ENCODE results near the gene PIGW. TPM values are rescaled to one million over a fixed set of nuclear protein-coding genes. Genes with fewer than 3 reads are reported as not detected.

The PIGW gene
- total RNA-seq, 1 experiment from 2014 or later, result 8.0 TPM

DNA sequence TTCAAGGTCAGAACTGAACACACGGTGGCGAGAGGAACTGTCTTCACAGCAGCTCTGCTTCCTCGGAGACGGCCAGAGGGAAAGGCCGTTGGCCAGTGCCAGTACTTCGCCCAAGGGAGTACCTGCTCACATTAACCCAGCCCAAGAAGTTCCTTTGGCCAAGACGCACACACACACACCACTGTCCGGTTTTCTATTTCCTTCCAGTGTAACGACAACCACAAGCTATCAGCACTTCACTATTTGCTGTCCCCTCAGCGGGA is 9.2 kb downstream of the PIGW start:
- H3K36me3 ChIP-seq (ENCODE audit: low read depth), result peaks cover 20% of the 10 kb centered on the region
- peaks cover 52% of the 10 kb centered on the region for H3F3A ChIP-seq (ENCODE audit: insufficient read depth, low read depth)
- no TSS peak for BruUV-seq (replicated peaks)
- H3K27me3 ChIP-seq (ENCODE audit: insufficient read depth, low read depth), result no peaks in the 10 kb centered on the region
- TF ChIP-seq, protein P1, sequence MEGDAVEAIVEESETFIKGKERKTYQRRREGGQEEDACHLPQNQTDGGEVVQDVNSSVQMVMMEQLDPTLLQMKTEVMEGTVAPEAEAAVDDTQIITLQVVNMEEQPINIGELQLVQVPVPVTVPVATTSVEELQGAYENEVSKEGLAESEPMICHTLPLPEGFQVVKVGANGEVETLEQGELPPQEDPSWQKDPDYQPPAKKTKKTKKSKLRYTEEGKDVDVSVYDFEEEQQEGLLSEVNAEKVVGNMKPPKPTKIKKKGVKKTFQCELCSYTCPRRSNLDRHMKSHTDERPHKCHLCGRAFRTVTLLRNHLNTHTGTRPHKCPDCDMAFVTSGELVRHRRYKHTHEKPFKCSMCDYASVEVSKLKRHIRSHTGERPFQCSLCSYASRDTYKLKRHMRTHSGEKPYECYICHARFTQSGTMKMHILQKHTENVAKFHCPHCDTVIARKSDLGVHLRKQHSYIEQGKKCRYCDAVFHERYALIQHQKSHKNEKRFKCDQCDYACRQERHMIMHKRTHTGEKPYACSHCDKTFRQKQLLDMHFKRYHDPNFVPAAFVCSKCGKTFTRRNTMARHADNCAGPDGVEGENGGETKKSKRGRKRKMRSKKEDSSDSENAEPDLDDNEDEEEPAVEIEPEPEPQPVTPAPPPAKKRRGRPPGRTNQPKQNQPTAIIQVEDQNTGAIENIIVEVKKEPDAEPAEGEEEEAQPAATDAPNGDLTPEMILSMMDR (conservative IDR thresholded peaks at IDR 0.05), result no peak
- no peak for TF ChIP-seq EZH2 (IDR thresholded peaks at IDR 0.05; ENCODE audit: low read depth)
- DNase-seq, result peak; percentile 35 to 61
- peak overlapping the region; percentile 81 for H3K27ac ChIP-seq
- intact Hi-C loops (cut with micrococcal nuclease; ENCODE audit: unreplicated experiment), result loop anchor here (1.0 kb wide), 1 partner anchor 9 kb away; no protein-coding TSS in a partner anchor
- peak overlapping the region; percentile 100 for H2AFZ ChIP-seq
- peaks cover 30% of the 10 kb centered on the region for H4K20me1 ChIP-seq (ENCODE audit: insufficient read depth)
- POLR2A ChIA-PET (ENCODE audit: unreplicated experiment), result interaction anchor here (0.8 kb wide), 1 partner anchor 48 kb away, joined by 3 read pairs; no protein-coding TSS in a partner anchor
- H3K79me2 ChIP-seq (ENCODE audit: low read depth), result peaks cover 61% of the 10 kb centered on the region
- peaks cover 27% of the 10 kb centered on the region for H3K4me1 ChIP-seq (replicated peaks; ENCODE audit: insufficient read depth)
- no peaks in the 10 kb centered on the region for H3K9me2 ChIP-seq (ENCODE audit: insufficient read depth)
- H3K9me3 ChIP-seq (ENCODE audit: insufficient read depth, low read depth), result no peaks in the 10 kb centered on the region
- CTCF ChIA-PET, result interaction anchor here (0.9 kb wide), 1 partner anchor 57 kb away, joined by 3 read pairs; the partner anchor contains the start of gene MRM1
- peak overlapping the region; percentile 83 for H3K4me2 ChIP-seq
- peak overlapping the region; percentile 91 for H3K4me3 ChIP-seq

DNA sequence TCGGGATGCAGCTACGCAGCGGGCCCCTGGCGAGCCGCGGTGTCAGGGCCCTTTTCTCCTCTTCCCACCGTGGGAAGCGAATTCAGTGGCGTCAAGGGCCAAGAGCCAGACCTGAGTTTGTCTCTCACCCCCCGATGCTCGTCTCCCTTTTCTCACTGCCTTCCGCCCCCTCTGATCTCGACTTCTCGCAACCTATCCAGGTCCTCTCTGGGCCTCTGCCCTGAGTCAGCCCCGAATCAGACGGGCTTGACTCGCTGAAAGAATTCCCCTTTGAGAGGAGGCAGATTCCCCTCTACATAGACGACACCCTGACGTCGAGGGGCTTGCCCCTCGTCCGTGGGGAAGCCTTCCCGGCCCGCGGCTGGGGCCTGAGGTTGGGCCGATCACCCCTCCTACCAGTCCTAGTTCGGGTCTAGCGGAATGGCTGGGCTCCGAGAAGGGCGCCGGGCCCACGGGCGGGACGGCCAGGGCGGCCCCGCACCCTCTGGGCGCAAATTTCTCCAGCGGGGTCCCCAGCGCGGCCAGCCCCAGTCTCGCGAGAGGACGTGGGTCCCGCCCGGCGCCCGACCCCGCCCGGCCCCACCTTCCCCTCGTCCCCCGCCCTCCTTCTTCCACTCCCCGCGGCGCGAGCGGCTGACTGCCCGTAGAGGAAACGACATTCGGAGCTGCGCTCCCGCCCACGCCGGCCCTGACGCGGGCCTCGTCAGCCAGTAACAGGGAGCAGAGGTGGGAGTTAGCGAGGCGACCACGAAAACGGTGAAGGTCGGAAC is 9.7 kb downstream of the PIGW start, which contains the start of gene GGNBP2:
GGNBP2 (plus strand) TSS at position 613 of the 770 bp plus-strand sequence. CDS start 806 bp downstream, outside the sequence.
- H3K79me2 ChIP-seq (ENCODE audit: low read depth), result peaks cover 65% of the 10 kb centered on the region
- peak within 1 kb of the TSS; percentile 98 for H3K4me2 ChIP-seq
- peak within 1 kb of the TSS; percentile 91 for H3K4me3 ChIP-seq
- H3K27me3 ChIP-seq (ENCODE audit: insufficient read depth, low read depth), result no peaks in the 10 kb centered on the region
- TF ChIP-seq EZH2 (IDR thresholded peaks at IDR 0.05; ENCODE audit: low read depth), result no peak
- TF ChIP-seq, protein P1 (conservative IDR thresholded peaks at IDR 0.05), result no peak
- CTCF ChIA-PET, result interaction anchor here (0.9 kb wide), 1 partner anchor 57 kb away, joined by 3 read pairs; the partner anchor contains the start of gene MRM1
- H3K27ac ChIP-seq, result peak within 1 kb of the TSS; percentile 81
- POLR2A ChIA-PET (ENCODE audit: unreplicated experiment), result interaction anchor here (0.7 kb wide), 1 partner anchor 9 kb away, joined by 3 read pairs; no protein-coding TSS in a partner anchor
- peaks cover 27% of the 10 kb centered on the region for H3K4me1 ChIP-seq (replicated peaks; ENCODE audit: insufficient read depth)
- BruUV-seq (replicated peaks), result TSS peak; percentile 60
- H3F3A ChIP-seq (ENCODE audit: insufficient read depth, low read depth), result peaks cover 49% of the 10 kb centered on the region
- intact Hi-C loops (cut with micrococcal nuclease; ENCODE audit: unreplicated experiment), result loop anchor here (1.0 kb wide), 1 partner anchor 9 kb away; no protein-coding TSS in a partner anchor
- DNase-seq, result peak; percentile 70 to 84
- H3K9me3 ChIP-seq (ENCODE audit: insufficient read depth, low read depth), result no peaks in the 10 kb centered on the region
- H3K9me2 ChIP-seq (ENCODE audit: insufficient read depth), result no peaks in the 10 kb centered on the region
- H4K20me1 ChIP-seq (ENCODE audit: insufficient read depth), result peaks cover 35% of the 10 kb centered on the region
- H2AFZ ChIP-seq, result peak within 1 kb of the TSS; percentile 100
- H3K36me3 ChIP-seq (ENCODE audit: low read depth), result peaks cover 20% of the 10 kb centered on the region

DNA sequence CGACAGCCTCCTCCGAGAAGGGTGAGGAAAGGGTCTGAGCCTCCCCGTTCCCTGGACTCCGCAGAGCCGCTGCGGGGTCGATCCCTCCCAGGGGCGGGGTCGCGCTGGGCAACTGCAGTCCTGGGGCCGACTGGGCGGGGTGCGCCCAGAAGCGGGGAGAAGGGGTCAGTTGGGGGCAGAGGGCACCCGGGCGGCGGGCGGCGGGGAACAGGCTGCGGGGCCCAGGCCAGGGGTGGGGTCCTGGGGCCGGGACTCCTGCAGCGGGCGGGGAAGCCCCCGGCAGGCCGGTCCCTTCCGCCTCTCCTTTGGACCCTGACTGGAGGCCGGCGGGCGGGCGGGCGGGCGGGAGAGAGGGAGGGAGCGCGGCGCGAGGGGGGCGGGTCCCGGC is 10.3 kb downstream of the PIGW start:
- POLR2A ChIA-PET (ENCODE audit: unreplicated experiment), result interaction anchor here (0.7 to 0.8 kb wide), 2 partner anchors 9 to 10 kb away, joined by 3 read pairs; partner anchors contain the start of gene PIGW
- CTCF ChIA-PET, result no interaction called here
- H3K4me2 ChIP-seq, result peak overlapping the region; percentile 83
- peaks cover 71% of the 10 kb centered on the region for H3K79me2 ChIP-seq (ENCODE audit: low read depth)
- no peaks in the 10 kb centered on the region for H3K27me3 ChIP-seq (ENCODE audit: insufficient read depth, low read depth)
- peaks cover 40% of the 10 kb centered on the region for H4K20me1 ChIP-seq (ENCODE audit: insufficient read depth)
- no peak for TF ChIP-seq EZH2 (IDR thresholded peaks at IDR 0.05; ENCODE audit: low read depth)
- TF ChIP-seq, protein P1 (conservative IDR thresholded peaks at IDR 0.05), result no peak
- peaks cover 20% of the 10 kb centered on the region for H3K36me3 ChIP-seq (ENCODE audit: low read depth)
- BruUV-seq (replicated peaks), result no TSS peak
- H3F3A ChIP-seq (ENCODE audit: insufficient read depth, low read depth), result peaks cover 45% of the 10 kb centered on the region
- H2AFZ ChIP-seq, result peak overlapping the region; percentile 100
- intact Hi-C loops (cut with micrococcal nuclease; ENCODE audit: unreplicated experiment), result no loop called here
- peaks cover 27% of the 10 kb centered on the region for H3K4me1 ChIP-seq (replicated peaks; ENCODE audit: insufficient read depth)
- H3K27ac ChIP-seq, result peak overlapping the region; percentile 81
- peak overlapping the region; percentile 91 for H3K4me3 ChIP-seq
- H3K9me2 ChIP-seq (ENCODE audit: insufficient read depth), result no peaks in the 10 kb centered on the region
- no peaks in the 10 kb centered on the region for H3K9me3 ChIP-seq (ENCODE audit: insufficient read depth, low read depth)
- DNase-seq, result peak in 1 of 2 experiments; percentile 80
